ENCODE results near the gene ZFYVE21. TPM values are rescaled to one million over a fixed set of nuclear protein-coding genes. Genes with fewer than 3 reads are reported as not detected.

Gene ZFYVE21
- total RNA-seq, 1 donor from 2014 or later: 53.1 TPM

- intact Hi-C loops (cut with micrococcal nuclease): no loop called here
- peak; percentile 30 for DNase-seq
- no peak for ATAC-seq
Measured at GRCh38 chr14:103731916-103732867, 16.6 kb downstream of the ZFYVE21 start.

DNA sequence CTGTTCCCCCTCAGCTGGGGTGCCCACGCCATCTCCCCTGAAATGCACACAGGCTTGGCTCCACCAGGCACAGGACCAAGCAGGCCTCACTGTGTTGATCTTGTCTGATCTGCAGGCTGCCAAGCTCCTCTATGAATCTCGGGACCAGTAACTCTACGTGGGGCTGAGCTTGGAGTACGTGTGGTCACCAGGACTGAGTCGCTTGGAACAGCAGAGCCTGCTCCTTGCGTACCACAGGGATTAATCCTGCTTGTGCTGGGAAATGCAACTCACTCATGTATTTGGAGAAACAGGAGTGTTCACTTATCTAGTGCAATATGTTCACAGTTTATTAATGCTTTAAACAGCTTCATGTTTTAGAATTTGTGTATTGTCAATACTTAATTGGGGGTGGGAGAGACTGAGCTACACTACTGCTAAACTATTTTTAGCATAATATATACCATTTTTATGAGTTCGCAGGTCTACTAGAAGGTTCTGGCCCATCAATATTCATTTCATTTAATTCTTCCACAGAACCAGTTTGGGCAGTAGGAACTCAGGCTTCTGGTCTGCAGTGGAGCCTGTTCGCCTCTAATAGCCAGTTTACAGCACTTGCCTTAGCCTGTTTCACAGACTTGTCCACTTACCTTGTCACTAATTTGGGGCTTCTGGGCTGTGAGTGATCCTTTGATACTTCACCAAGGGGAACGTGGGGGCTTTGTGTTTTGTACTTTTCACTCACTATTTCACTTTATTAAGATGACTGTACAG is 17.4 kb downstream of the ZFYVE21 start:
- DNase-seq (no peak), ATAC-seq (no peak)
- intact Hi-C loops (cut with micrococcal nuclease): no loop called here

DNA sequence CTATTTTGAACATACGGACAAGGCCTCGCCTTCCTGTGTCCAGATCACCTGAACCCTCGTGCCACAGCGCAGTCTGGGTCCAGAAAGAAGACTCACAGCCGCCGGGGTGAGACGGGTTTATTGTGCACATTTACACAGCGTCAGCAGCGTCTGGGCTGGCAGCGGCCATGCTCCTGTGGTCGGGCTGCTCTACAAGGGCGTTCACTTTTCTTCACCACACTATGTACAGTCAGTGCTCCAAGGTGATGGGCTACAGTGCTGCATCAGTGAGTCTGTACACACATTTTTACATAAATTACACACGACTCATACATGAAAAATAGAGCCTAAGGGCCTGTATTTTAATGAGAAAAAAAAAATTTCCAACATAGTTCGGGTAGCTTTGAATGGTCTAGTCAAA is 18.0 kb downstream of the ZFYVE21 start:
- ATAC-seq: no peak
- DNase-seq: no peak
- intact Hi-C loops (cut with micrococcal nuclease): no loop called here

GRCh38 chr14:103734081-103734888 is 18.7 kb downstream of the ZFYVE21 start:
- ATAC-seq: no peak
- intact Hi-C loops (cut with micrococcal nuclease): no loop called here

DNA sequence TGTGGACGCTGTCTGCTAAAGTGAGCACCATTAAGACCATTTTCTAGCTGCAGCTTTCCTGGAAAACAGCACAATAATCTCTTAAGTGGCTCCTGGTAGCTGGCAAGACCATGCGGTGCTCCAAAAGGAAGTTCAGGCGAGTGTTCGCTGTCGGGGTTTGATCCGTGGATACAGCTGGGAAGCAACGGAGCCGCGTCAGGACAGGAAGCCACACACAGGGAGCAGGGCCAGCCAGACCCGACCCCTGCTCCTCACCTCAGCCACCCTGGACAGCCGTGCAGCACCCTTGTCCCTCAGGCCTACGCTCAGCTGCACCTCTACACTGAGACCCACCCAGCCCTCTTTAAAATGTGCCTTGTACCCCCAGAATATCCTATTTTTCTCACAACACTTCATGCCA is 19.4 kb downstream of the ZFYVE21 start:
- DNase-seq: no peak
- intact Hi-C loops (cut with micrococcal nuclease): no loop called here
- ATAC-seq: no peak

More at GRCh38 chr14:103734081-103734888, 18.7 kb downstream of the ZFYVE21 start:
- DNase-seq: no peak

DNA sequence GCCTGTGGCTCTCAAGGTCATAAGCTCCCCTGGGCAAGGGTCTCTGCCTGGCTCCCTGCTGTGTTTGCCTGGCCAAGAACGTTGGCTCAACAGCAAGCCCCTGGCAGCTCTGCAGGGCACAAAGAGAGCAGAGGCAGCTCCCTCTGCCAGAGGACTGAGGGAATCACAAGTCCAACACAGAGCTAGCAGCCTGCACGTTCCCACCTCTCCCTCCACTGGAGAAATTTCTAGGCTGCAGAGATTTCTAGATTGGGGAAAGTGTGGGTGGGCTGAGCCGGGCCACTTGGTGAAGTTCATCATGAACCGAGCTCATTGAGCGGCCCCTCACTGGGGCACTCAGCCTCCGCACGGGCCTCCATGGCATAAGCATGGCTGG is 19.8 kb downstream of the ZFYVE21 start:
- no peak for DNase-seq
- intact Hi-C loops (cut with micrococcal nuclease): no loop called here
- peak; percentile 4 for ATAC-seq

- no peak for ATAC-seq
- intact Hi-C loops (cut with micrococcal nuclease): no loop called here
- DNase-seq: no peak
Measured at GRCh38 chr14:103735815-103736545, 20.4 kb downstream of the ZFYVE21 start.

DNA sequence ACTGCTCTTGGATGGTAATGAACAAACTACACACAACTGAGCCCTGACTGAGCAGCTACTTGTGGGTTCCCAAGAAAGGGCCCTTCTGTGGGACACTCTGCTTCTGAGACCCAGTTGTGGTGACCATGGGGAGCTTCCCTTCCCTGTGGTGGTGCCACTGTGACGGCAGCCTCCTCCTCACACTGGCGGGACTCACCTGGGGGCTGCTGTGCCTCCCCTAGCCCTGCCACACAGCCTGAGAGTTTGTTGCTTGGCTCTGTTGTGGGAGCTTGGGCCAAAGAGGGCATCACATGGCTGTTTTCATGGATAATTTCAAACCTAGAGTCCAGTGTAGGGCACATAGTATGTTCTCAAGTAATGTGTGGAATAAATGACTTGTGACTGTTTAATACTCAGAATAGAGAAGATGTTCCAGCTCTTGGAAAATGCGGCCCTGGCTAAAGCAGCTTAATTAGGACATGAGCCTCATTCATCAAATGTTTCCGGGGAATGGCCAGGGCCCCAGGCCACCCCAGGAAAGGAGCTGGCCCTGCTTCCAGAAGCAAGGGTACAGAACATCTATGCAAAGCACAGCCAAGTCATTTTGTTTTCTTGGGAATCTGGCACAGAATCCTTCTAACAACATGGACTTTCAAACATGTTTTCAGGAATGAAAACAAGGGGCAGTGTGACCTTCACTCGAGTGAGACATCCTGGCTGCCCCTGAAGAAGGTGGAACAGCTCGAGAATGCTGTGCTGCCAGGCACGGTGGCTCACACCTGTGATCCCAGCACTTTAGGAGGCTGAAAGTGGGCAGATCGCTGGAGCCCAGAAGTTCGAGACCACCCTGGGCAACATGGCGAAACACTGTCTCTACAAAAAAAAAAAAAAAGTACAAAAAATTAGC is 21.2 kb downstream of the ZFYVE21 start:
- DNase-seq (no peak), ATAC-seq (no peak)
- intact Hi-C loops (cut with micrococcal nuclease): no loop called here

- intact Hi-C loops (cut with micrococcal nuclease): no loop called here
- no peak for DNase-seq
- ATAC-seq: no peak
Measured at GRCh38 chr14:103737432-103738045, 21.9 kb downstream of the ZFYVE21 start.

GRCh38 chr14:103738166-103738565 is 22.6 kb downstream of the ZFYVE21 start:
- intact Hi-C loops (cut with micrococcal nuclease): no loop called here
- ATAC-seq (no peak), DNase-seq (no peak)

DNA sequence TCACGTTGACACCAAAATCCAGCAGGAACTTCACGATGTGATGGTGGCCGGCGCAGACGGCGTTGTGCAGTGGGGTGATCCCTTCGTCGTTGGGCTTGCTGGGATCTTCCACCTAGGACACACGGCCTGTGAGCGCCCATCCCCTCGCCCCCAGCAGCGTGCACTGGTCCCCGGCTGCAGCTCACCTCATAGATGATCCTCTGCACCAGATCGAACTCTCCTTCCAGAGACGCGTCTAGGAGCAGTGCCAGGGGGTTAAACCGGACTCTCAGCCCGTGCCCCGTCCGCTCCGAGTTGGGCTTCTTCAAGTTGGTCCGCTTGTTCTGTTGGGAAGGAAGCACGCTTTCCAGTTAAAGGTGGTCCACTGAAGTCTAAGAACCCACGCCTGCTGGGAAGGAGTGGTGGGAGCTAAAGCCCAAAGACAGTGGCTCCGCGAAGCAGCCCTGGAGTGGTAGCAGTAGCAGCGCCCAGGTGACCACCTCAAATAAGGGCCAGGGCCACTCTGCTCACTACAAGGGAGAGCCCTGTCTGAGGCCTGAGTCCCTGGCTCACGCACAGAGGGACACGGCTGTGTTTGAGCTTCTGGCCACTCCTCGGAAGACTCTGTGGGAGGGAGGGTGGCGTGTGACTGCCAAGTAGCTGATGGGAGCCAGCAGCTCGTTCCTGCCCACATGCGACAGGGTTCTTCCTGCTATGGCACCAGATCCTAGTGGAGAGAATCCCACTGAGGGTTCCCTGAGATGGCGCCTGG is 23.3 kb downstream of the ZFYVE21 start:
- ATAC-seq (no peak), DNase-seq (no peak)
- intact Hi-C loops (cut with micrococcal nuclease): no loop called here

GRCh38 chr14:103739466-103739792 is 23.8 kb downstream of the ZFYVE21 start:
- ATAC-seq (no peak), DNase-seq (no peak)
- intact Hi-C loops (cut with micrococcal nuclease): no loop called here

DNA sequence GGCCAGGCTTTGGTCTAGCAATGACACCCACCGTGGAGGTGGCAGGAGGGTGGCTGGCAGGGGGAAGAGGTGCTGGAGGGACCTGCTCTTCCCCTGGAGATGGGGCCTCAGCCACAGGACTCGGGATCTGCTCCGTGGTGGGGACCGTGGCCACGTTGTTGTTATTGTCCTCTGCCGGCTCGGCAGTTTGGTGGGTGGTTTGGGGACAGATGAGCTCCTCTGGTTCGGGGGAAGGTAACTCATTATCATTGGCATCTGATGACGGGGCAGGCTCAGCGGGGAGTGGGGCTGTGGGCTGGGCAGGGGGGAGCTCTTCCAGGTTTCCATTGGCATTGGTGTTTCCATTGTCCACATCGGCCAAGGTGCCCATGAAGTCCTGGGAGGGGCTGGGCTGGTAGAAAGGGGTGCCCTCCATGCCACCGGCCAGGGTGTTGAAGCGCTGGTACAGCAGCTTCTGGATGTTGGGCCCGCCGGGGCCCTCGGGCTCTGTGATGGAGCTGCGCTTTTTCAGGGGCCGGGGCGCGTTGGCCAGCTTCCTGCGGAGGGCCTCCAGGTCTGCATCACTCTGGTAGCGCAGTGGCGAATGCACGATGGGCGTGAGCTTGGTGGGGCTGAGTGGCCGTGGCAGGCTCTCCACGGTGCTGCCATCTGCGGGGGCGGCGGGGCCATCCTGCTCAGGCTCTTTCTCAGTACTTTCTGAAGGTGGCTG is 24.3 kb downstream of the ZFYVE21 start:
- DNase-seq (no peak), ATAC-seq (no peak)
- intact Hi-C loops (cut with micrococcal nuclease): no loop called here

DNA sequence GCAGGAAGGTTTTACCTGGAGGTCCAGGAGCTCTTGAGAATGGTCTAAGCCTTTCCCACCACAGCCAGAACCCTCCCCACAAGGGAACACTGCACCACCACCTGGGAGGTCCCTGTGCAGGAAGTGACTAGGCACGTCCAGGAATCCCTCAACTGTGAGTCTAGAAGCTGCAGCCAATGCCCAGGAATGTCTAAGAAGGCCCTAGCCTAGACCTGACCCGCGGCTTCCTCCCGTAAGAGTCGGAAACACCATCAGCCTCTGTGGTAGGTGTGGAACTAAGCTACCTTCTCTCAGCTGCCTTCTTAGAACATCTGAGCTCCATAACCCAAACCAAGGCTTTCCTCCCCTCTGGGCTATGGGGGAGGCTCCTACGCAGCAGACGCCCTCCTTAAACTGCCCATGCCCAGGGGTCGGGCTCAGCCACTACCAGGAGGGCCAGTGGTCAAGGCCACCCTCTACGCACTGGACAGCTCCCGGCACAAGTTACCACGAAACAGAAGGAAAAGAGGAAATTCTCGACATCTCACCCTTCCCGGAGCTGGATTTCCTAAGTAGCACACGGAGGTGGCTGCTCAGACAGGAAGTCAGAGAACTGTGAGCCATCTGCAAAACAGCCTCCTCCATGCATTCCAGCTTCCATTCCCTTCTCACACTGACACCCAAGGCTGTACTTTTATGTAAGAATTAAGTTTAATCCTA is 25.5 kb downstream of the ZFYVE21 start:
- DNase-seq (no peak), ATAC-seq (no peak)
- intact Hi-C loops (cut with micrococcal nuclease): no loop called here

GRCh38 chr14:103741876-103742275 is 26.3 kb downstream of the ZFYVE21 start:
- ATAC-seq: no peak
- DNase-seq: no peak
- intact Hi-C loops (cut with micrococcal nuclease): no loop called here

Measured in left ventricle myocardium superior (tissue), 1 donor.